ENCODE measurements around the gene KCNQ5. TPM values are rescaled to one million over a fixed set of nuclear protein-coding genes. Genes with fewer than 3 reads are reported as not detected.

The KCNQ5 gene
- total and polyA plus RNA-seq, 2 of the 8 experiments (the other 6 are each of a cell fraction or from before 2014, with no cell fraction given) = 0.83 to 1.2 TPM

GRCh38 chr6:72642435-72642834, 20.6 kb downstream of the KCNQ5 start:
- no peak overlapping the region for H4K8ac ChIP-seq (ENCODE audit: extremely low read depth, insufficient read depth, low read length)
- H2AFZ ChIP-seq (ENCODE audit: low read length) = no peak overlapping the region
- H2BK20ac ChIP-seq (ENCODE audit: low read length) = no peak overlapping the region
- no peak overlapping the region for H3K27ac ChIP-seq (ENCODE audit: low read depth, low read length)
- no peak overlapping the region for H4K5ac ChIP-seq (ENCODE audit: insufficient read length, low read depth, low read length)
- POLR2A ChIA-PET (ENCODE audit: partially characterized antibody) = no interaction called here
- no peak overlapping the region for H2BK12ac ChIP-seq (ENCODE audit: low read depth, low read length)
- H2BK120ac ChIP-seq (replicated peaks; ENCODE audit: low read depth, low read length) = no peak overlapping the region
- no peak overlapping the region for H2BK5ac ChIP-seq (ENCODE audit: low read depth, low read length)
- no peak overlapping the region for H2AK5ac ChIP-seq (ENCODE audit: low read depth, low read length)
- WGBS, 2 experiments (ENCODE audit: extremely low coverage in 1 of 2, insufficient coverage in 1 of 2, insufficient read length in 1 of 2, insufficient replicate concordance in 2 of 2, low coverage in 1 of 2, low lambda C conversion rate in 2 of 2, missing lambda C conversion rate in 1 of 2) = 100% methylated on average over 1 of the region's 1 CpG; no CpG with 5 or more reads in 1 of the 2 experiments
- H3K18ac ChIP-seq (ENCODE audit: extremely low read depth, low read length) = no peak overlapping the region
- H3K56ac ChIP-seq (replicated peaks; ENCODE audit: insufficient read length, low read depth, low read length) = no peak overlapping the region
- CTCF ChIA-PET (ENCODE audit: partially characterized antibody) = interaction anchor here (1.6 kb wide), 1 partner anchor 488 kb away, joined by 5 read pairs; no protein-coding TSS in a partner anchor
- H3K4me2 ChIP-seq (ENCODE audit: insufficient read depth in 1 of 2, low read depth in 2 of 2, low read length in 2 of 2) = no peak overlapping the region
- no peaks in the 10 kb centered on the region for H3K36me3 ChIP-seq (ENCODE audit: control insufficient read depth in 2 of 4, insufficient read depth in 4 of 4, low read length in 3 of 4)
- no peak overlapping the region for H3K4ac ChIP-seq (replicated peaks; ENCODE audit: insufficient read length, low read depth, low read length)
- H3K4me1 ChIP-seq (replicated peaks in 1 of 4; ENCODE audit: control insufficient read depth in 3 of 4, insufficient read depth in 4 of 4, low read length in 3 of 4) = no peaks in the 10 kb centered on the region
- H4K91ac ChIP-seq (replicated peaks; ENCODE audit: insufficient read length, low read length) = no peak overlapping the region
- no peaks in the 10 kb centered on the region for H3K9me3 ChIP-seq (ENCODE audit: insufficient read depth in 2 of 2, low read depth in 1 of 2, low read length in 1 of 2)
- no peaks in the 10 kb centered on the region for H3K79me2 ChIP-seq (ENCODE audit: control insufficient read depth in 1 of 2, insufficient read depth in 2 of 2, low read length in 2 of 2)
- no peak overlapping the region for H3K9ac ChIP-seq (replicated peaks in 1 of 4; ENCODE audit: extremely low read depth in 1 of 4, low read depth in 3 of 4, low read length in 3 of 4)
- H3K23me2 ChIP-seq (ENCODE audit: low read depth, low read length) = no peaks in the 10 kb centered on the region
- TF ChIP-seq JUND (IDR thresholded peaks at IDR 0.05; ENCODE audit: low read length) (no peak), ATF2 (IDR thresholded peaks at IDR 0.05; ENCODE audit: low read length) (no peak), TAF1 (IDR thresholded peaks at IDR 0.05; ENCODE audit: low read depth, low read length) (no peak), SP1 (IDR thresholded peaks at IDR 0.05; ENCODE audit: low read depth, low read length) (no peak), KDM1A (IDR thresholded peaks at IDR 0.05; ENCODE audit: borderline replicate concordance, low read length) (no peak), YY1 (IDR thresholded peaks at IDR 0.05; ENCODE audit: low read depth, low read length) (no peak), EP300 (IDR thresholded peaks at IDR 0.05; ENCODE audit: borderline replicate concordance in 1 of 2, low read depth in 2 of 2, low read length in 2 of 2) (no peak), MAFK (IDR thresholded peaks at IDR 0.05; ENCODE audit: low read depth, low read length) (no peak), SAP30 (IDR thresholded peaks at IDR 0.05; ENCODE audit: insufficient read depth, insufficient replicate concordance, low read length) (no peak)
- TF ChIP-seq, protein P1, sequence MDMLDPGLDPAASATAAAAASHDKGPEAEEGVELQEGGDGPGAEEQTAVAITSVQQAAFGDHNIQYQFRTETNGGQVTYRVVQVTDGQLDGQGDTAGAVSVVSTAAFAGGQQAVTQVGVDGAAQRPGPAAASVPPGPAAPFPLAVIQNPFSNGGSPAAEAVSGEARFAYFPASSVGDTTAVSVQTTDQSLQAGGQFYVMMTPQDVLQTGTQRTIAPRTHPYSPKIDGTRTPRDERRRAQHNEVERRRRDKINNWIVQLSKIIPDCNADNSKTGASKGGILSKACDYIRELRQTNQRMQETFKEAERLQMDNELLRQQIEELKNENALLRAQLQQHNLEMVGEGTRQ (IDR thresholded peaks at IDR 0.05; ENCODE audit: low read length) = no peak
- no peaks in the 10 kb centered on the region for H4K20me1 ChIP-seq (replicated peaks in 1 of 2; ENCODE audit: control insufficient read depth in 1 of 2, insufficient read depth in 2 of 2, low read length in 2 of 2)
- H3K27me3 ChIP-seq (replicated peaks in 1 of 4; ENCODE audit: control insufficient read depth in 3 of 4, extremely low read depth in 1 of 4, insufficient read depth in 3 of 4, low read length in 3 of 4) = no peaks in the 10 kb centered on the region
- no peak overlapping the region for H3K4me3 ChIP-seq (ENCODE audit: extremely low read depth in 1 of 4, insufficient read depth in 2 of 4, low read depth in 3 of 4, low read length in 4 of 4)
- H2BK15ac ChIP-seq (ENCODE audit: low read length) = no peak overlapping the region
- H3K79me1 ChIP-seq (ENCODE audit: low read depth, low read length) = no peaks in the 10 kb centered on the region
- FAIRE-seq (no peak), DNase-seq (ENCODE audit: low read depth in 1 of 2, low spot score in 2 of 2) (no peak)
- H3K14ac ChIP-seq (ENCODE audit: insufficient read length) = no peak overlapping the region
- no peak overlapping the region for H3K23ac ChIP-seq (ENCODE audit: insufficient read length)

Measured in H1 (cell line).